ENCODE measurements around the gene PEPD.

- TF ChIP-seq CTCF (IDR thresholded peaks at IDR 0.05) (no peak), JUN (CRISPR knock-in tag; IDR thresholded peaks at IDR 0.05) (no peak), CBFB (CRISPR knock-in tag; IDR thresholded peaks at IDR 0.05; ENCODE audit: low read depth) (no peak), CREB1 (CRISPR knock-in tag; IDR thresholded peaks at IDR 0.05) (no peak), HMGXB4 (CRISPR knock-in tag; IDR thresholded peaks at IDR 0.05) (no peak)
Measured at GRCh38 chr19:33358408-33358807, 163.2 kb downstream of the PEPD start.

Data from WTC11 (cell line).